NCI-H187 treated with DMSO at 0.1 percent for 48 hours (cell line): ENCODE measurements around the gene OR11H1.
"Not testable (repeated sequence)": the region's sequence is repeated elsewhere in the genome, so short reads cannot be mapped to it uniquely, and the experiment has no call there.

Experiments used
- DNase-seq: peaks from one replicate; lab custom pipeline; 2025; lab: John Stamatoyannopoulos, UW

OR11H1 gene

GRCh38 chr22:15527892-15528291 lies at the start of gene OR11H1:
Gene OR11H1 (plus strand): TSS chr22:15528192. CDS start chr22:15528192, 0 bp downstream.
- DNase-seq = not testable (repeated sequence)

- not testable (repeated sequence) for DNase-seq
These were observed 18.0 kb upstream of the OR11H1 start for GRCh38 chr22:15509967-15510366.

GRCh38 chr22:15515896-15516295 lies 12.1 kb upstream of the OR11H1 start:
- not testable (repeated sequence) for DNase-seq

GRCh38 chr22:15553767-15554166 lies 25.8 kb downstream of the OR11H1 start:
- DNase-seq = not testable (repeated sequence)

- DNase-seq = not testable (repeated sequence)
These were observed 35.5 kb downstream of the OR11H1 start for GRCh38 chr22:15563461-15563860.

- DNase-seq = not testable (repeated sequence)
These were observed 37.1 kb downstream of the OR11H1 start for GRCh38 chr22:15565063-15565462.
